Mesothelial cell of epicardium (in vitro differentiated cells): ENCODE data around the gene KCNT1. TPM values are rescaled to one million over a fixed set of nuclear protein-coding genes. Genes with fewer than 3 reads are reported as not detected.

Experiments used
- DNase-seq, 2 experiments: peaks; one replicate each; pipeline ENCODE4 v3.0.0; 2021; ENCODE audit warnings: low spot score in 2 of 2; ENCODE audit not compliant: unreplicated experiment in 2 of 2
- H3K27ac Mint-ChIP-seq: 2 replicates; pipeline ENCODE4 v1.8.0; 2021; ENCODE audit warnings: mixed read lengths
- H3K27me3 Mint-ChIP-seq: 2 replicates; pipeline ENCODE4 v1.8.0; 2021; ENCODE audit warnings: low read depth, mixed read lengths
- H3K36me3 Mint-ChIP-seq: 2 replicates; pipeline ENCODE4 v1.8.0; 2021; ENCODE audit warnings: mixed read lengths
- H3K4me1 Mint-ChIP-seq: 2 replicates; pipeline ENCODE4 v1.8.0; 2021; ENCODE audit warnings: mixed read lengths
- H3K4me3 Mint-ChIP-seq: 2 replicates; pipeline ENCODE4 v1.8.0; 2021; ENCODE audit warnings: mild to moderate bottlenecking, moderate library complexity, mixed read lengths
- H3K9me3 Mint-ChIP-seq: 2 replicates; pipeline ENCODE4 v1.8.0; 2021; ENCODE audit warnings: mixed read lengths
- CTCF ChIP-seq: fragments of 200-600 bp; sonication (generic); IDR thresholded peaks from one replicate; pipeline ENCODE4 v1.5.0; 2021; ENCODE audit warnings: antibody characterized with exemption; ENCODE audit not compliant: unreplicated experiment
- total RNA-seq: library from RNA; stranded (reverse); gene quantifications from 3 replicates; pipeline ENCODE4 v1.2.1, GENCODE V29; 2021

The KCNT1 gene
- total RNA-seq, 1 donor from 2014 or later, result not detected

- no peak for DNase-seq
- Mint-ChIP-seq H3K27me3 (peaks cover 28% of the 10 kb centered on the region), H3K36me3 (no peaks in the 10 kb centered on the region)
These were observed 25.1 kb upstream of the KCNT1 start for GRCh38 chr9:135676891-135677290.

GRCh38 chr9:135677641-135678168 lies 24.3 kb upstream of the KCNT1 start:
- Mint-ChIP-seq H3K27me3 (peaks cover 28% of the 10 kb centered on the region), H3K27ac (no peak overlapping the region), H3K4me3 (no peak overlapping the region), H3K36me3 (no peaks in the 10 kb centered on the region), H3K9me3 (no peaks in the 10 kb centered on the region), H3K4me1 (no peaks in the 10 kb centered on the region)
- no peak for TF ChIP-seq CTCF
- DNase-seq, result no peak

More at GRCh38 chr9:135676891-135677290, 25.1 kb upstream of the KCNT1 start:
- Mint-ChIP-seq H3K27ac (no peak overlapping the region), H3K9me3 (no peaks in the 10 kb centered on the region), H3K4me3 (no peak overlapping the region), H3K4me1 (no peaks in the 10 kb centered on the region)
- no peak for TF ChIP-seq CTCF

GRCh38 chr9:135678236-135679017 lies 23.6 kb upstream of the KCNT1 start:
- Mint-ChIP-seq H3K9me3 (no peaks in the 10 kb centered on the region), H3K36me3 (no peaks in the 10 kb centered on the region), H3K27ac (no peak overlapping the region), H3K4me3 (no peak overlapping the region), H3K4me1 (no peaks in the 10 kb centered on the region), H3K27me3 (peaks cover 26% of the 10 kb centered on the region)
- no peak for TF ChIP-seq CTCF
- no peak for DNase-seq

- Mint-ChIP-seq H3K27ac (no peak overlapping the region), H3K36me3 (no peaks in the 10 kb centered on the region), H3K27me3 (peaks cover 25% of the 10 kb centered on the region), H3K4me3 (no peak overlapping the region), H3K4me1 (no peaks in the 10 kb centered on the region), H3K9me3 (no peaks in the 10 kb centered on the region)
- no peak for TF ChIP-seq CTCF
- no peak for DNase-seq
These were observed 21.9 kb upstream of the KCNT1 start for GRCh38 chr9:135680056-135680455.

- no peaks in the 10 kb centered on the region for H3K4me1 Mint-ChIP-seq
- peaks cover 25% of the 10 kb centered on the region for H3K27me3 Mint-ChIP-seq
- TF ChIP-seq CTCF, result no peak
- H3K9me3 Mint-ChIP-seq, result no peaks in the 10 kb centered on the region
- H3K36me3 Mint-ChIP-seq, result no peaks in the 10 kb centered on the region
- no peak overlapping the region for H3K27ac Mint-ChIP-seq
- no peak for DNase-seq
- H3K4me3 Mint-ChIP-seq, result no peak overlapping the region
These were observed 20.8 kb upstream of the KCNT1 start for GRCh38 chr9:135681161-135681560.
